HCT116 (cell line): ENCODE measurements around the gene KIRREL2. TPM values are rescaled to one million over a fixed set of nuclear protein-coding genes. Genes with fewer than 3 reads are reported as not detected.
A peak's percentile ranks its signal among the peaks of the same experiment; 100 is the strongest.

ENCODE experiments used
- ATAC-seq: fragments of 200-7000 bp; cut with Tn5 transposase; 2 replicates; pipeline ENCODE4 v1.9.1; 2020; ENCODE audit warnings: mild to moderate bottlenecking, moderate library complexity
- BruUV-seq: library from RNA; stranded (reverse); fragments of 400-500 nt; replicated peaks from 2 replicates; lab custom pipeline; 2021; lab: Mats Ljungman, UMichigan
- CTCF ChIA-PET: fragments of 300-600 bp; sonication (Branson Sonifier 250); formaldehyde crosslinking; loops from one replicate; lab custom pipeline; 2021; ENCODE audit warnings: antibody characterized with exemption; lab: Charles Lee
- POLR2A ChIA-PET: fragments of 300-600, 350-600 bp; sonication (Branson Sonifier 250); formaldehyde crosslinking; loops from one replicate; lab custom pipeline; 2021; ENCODE audit warnings: antibody characterized with exemption; lab: Charles Lee
- RAD21 ChIA-PET, 2 experiments: fragments of 300-600 bp; sonication (Branson Sonifier 250); formaldehyde crosslinking; loops; one replicate each; lab custom pipeline; 2023; ENCODE audit warnings: low total read pairs in 2 of 2; ENCODE audit not compliant: uncharacterized antibody in 2 of 2, unreplicated experiment in 2 of 2, low non-redundant PET in 1 of 2; lab: Charles Lee
- DNase-seq: peaks from one replicate; pipeline ENCODE4 v3.0.0-alpha.2; 2010; ENCODE audit warnings: low read depth, low spot score
- H2AFZ ChIP-seq: fragments of 200-600 bp; shearing (Covaris generic), sonication (generic); 2 replicates; pipeline ENCODE4 v1.6.1; 2017; ENCODE audit warnings: low read depth, mixed run types, mixed read lengths, antibody characterized with exemption, low read length; ENCODE audit not compliant: poor library complexity, severe bottlenecking
- H3K27ac ChIP-seq: 2 replicates; pipeline ENCODE4 v1.5.1; 2012; ENCODE audit warnings: low read depth, low read length
- H3K27me3 ChIP-seq: fragments of 200-600 bp; sonication (generic); 2 replicates; pipeline ENCODE4 v1.6.1; 2016; ENCODE audit warnings: mixed run types, low read length, mixed read lengths; ENCODE audit not compliant: insufficient read depth
- H3K36me3 ChIP-seq, 2 experiments: fragments of 200-500 bp in 1 of 2; fragments of 200-600 bp in 1 of 2; sonication (Bioruptor generic) in 1 of 2; sonication (generic) in 1 of 2; 2 replicates each; pipeline versions ENCODE4 v1.5.1 to v1.6.1; 2014 to 2016; ENCODE audit warnings: low read length in 2 of 2, inconsistent platforms in 1 of 2, mixed read lengths in 1 of 2, mixed run types in 1 of 2; ENCODE audit not compliant: insufficient read depth in 2 of 2, control insufficient read depth in 1 of 2
- H3K4me1 ChIP-seq, 2 experiments: fragments of 200-600 bp in 1 of 2; sonication (generic) in 1 of 2; 2 replicates each; pipeline versions ENCODE4 v1.5.1 to v1.6.1; 2012 to 2017; ENCODE audit warnings: low read length in 2 of 2, inconsistent platforms in 1 of 2, mild to moderate bottlenecking in 1 of 2, mixed read lengths in 1 of 2, mixed run types in 1 of 2, moderate library complexity in 1 of 2; ENCODE audit not compliant: insufficient read depth in 2 of 2, control insufficient read depth in 1 of 2
- H3K4me2 ChIP-seq: fragments of 200-600 bp; sonication (generic); 2 replicates; pipeline ENCODE4 v1.6.1; 2017; ENCODE audit warnings: mixed run types, low read length, mixed read lengths
- H3K4me3 ChIP-seq, 2 experiments: fragments of 200-600 bp in 1 of 2; sonication (generic) in 1 of 2; replicated peaks in 1 of 2; 2 replicates each; pipeline ENCODE4 v1.5.1; 2011 to 2016; ENCODE audit warnings: low read length in 2 of 2, control low read depth in 1 of 2, low read depth in 1 of 2, mild to moderate bottlenecking in 1 of 2, mixed read lengths in 1 of 2, mixed run types in 1 of 2
- H3K79me2 ChIP-seq: fragments of 200-600 bp; sonication (generic); 2 replicates; pipeline ENCODE4 v1.6.1; 2017; ENCODE audit warnings: mild to moderate bottlenecking, mixed run types, low read length, moderate library complexity, mixed read lengths; ENCODE audit not compliant: insufficient read depth
- H3K9ac ChIP-seq: fragments of 200-600 bp; sonication (generic); 2 replicates; pipeline ENCODE4 v1.6.1; 2016; ENCODE audit warnings: low read length, mixed read lengths
- H3K9me2 ChIP-seq: fragments of 200-600 bp; sonication (generic), shearing (Covaris generic); 2 replicates; pipeline ENCODE4 v1.6.1; 2017; ENCODE audit warnings: mixed run types, mild to moderate bottlenecking, moderate library complexity; ENCODE audit not compliant: insufficient read depth
- H3K9me3 ChIP-seq, 2 experiments: fragments of 200-500 bp in 1 of 2; fragments of 200-600 bp in 1 of 2; sonication (Bioruptor generic) in 1 of 2; sonication (generic) in 1 of 2; 2 replicates each; pipeline ENCODE4 v1.6.1; 2014 to 2017; ENCODE audit warnings: low read length in 2 of 2, mixed read lengths in 2 of 2, inconsistent platforms in 1 of 2, low read depth in 1 of 2, mild to moderate bottlenecking in 1 of 2, mixed run types in 1 of 2, moderate library complexity in 1 of 2; ENCODE audit not compliant: control insufficient read depth in 1 of 2, insufficient read depth in 1 of 2
- H4K20me1 ChIP-seq: fragments of 200-600 bp; sonication (generic), shearing (Covaris generic); 2 replicates; pipeline ENCODE4 v1.6.1; 2017; ENCODE audit warnings: mixed run types, mild to moderate bottlenecking, moderate library complexity; ENCODE audit not compliant: insufficient read depth
- CBX3 ChIP-seq: IDR thresholded peaks from 2 replicates; pipeline ENCODE4 v1.6.1; 2012; ENCODE audit warnings: low read depth
- CEBPB ChIP-seq: IDR thresholded peaks from 2 replicates; pipeline ENCODE4 v1.6.1; 2012; ENCODE audit warnings: low read depth
- EGR1 ChIP-seq: IDR thresholded peaks from 2 replicates; pipeline ENCODE4 v1.6.1; 2012; ENCODE audit warnings: low read depth
- ELF1 ChIP-seq: IDR thresholded peaks from 2 replicates; pipeline ENCODE4 v1.6.1; 2012; ENCODE audit warnings: low read depth, borderline replicate concordance
- EZH2 ChIP-seq: fragments of 200-600 bp; sonication (generic); IDR thresholded peaks from 2 replicates; pipeline ENCODE4 v1.6.1; 2017; ENCODE audit warnings: antibody characterized with exemption, mixed run types
- EZH2phosphoT487 ChIP-seq: fragments of 200-600 bp; IDR thresholded peaks from 2 replicates; pipeline ENCODE4 v1.6.1; 2018; ENCODE audit warnings: antibody characterized with exemption, borderline replicate concordance
- FOSL1 ChIP-seq: IDR thresholded peaks from 2 replicates; pipeline ENCODE4 v1.6.1; 2012; ENCODE audit warnings: low read depth
- JUND ChIP-seq: IDR thresholded peaks from 2 replicates; pipeline ENCODE4 v1.6.1; 2012
- POLR2A ChIP-seq: IDR thresholded peaks from 2 replicates; pipeline ENCODE4 v1.7.0; 2011; ENCODE audit warnings: borderline replicate concordance; ENCODE audit not compliant: insufficient read depth, insufficient read length; ENCODE audit errors: extremely low read depth
- POLR2AphosphoS5 ChIP-seq: IDR thresholded peaks from 2 replicates; pipeline ENCODE4 v1.6.1; 2011; ENCODE audit warnings: mild to moderate bottlenecking, low read depth, low read length, moderate library complexity
- RAD21 ChIP-seq: IDR thresholded peaks from 2 replicates; pipeline ENCODE4 v1.6.1; 2012; ENCODE audit warnings: low read depth, mild to moderate bottlenecking
- SIN3A ChIP-seq: IDR thresholded peaks from 2 replicates; pipeline ENCODE4 v1.6.1; 2012; ENCODE audit warnings: low read depth
- SP1 ChIP-seq: IDR thresholded peaks from 2 replicates; pipeline ENCODE4 v1.6.1; 2012; ENCODE audit warnings: low read depth
- SRF ChIP-seq: IDR thresholded peaks from 2 replicates; pipeline ENCODE4 v1.6.1; 2012; ENCODE audit warnings: low read depth
- TCF7L2 ChIP-seq: IDR thresholded peaks from 2 replicates; pipeline ENCODE4 v1.7.0; 2011; ENCODE audit warnings: borderline replicate concordance, inconsistent platforms; ENCODE audit not compliant: insufficient read depth, insufficient read length; ENCODE audit errors: extremely low read depth
- ZFX ChIP-seq: fragments of 450-650 bp; IDR thresholded peaks from 2 replicates; pipeline ENCODE4 v1.6.1; 2017
- ZNF274 ChIP-seq: fragments of 200-500 bp; sonication (Bioruptor generic); IDR thresholded peaks from 2 replicates; pipeline ENCODE4 v1.6.1; 2014; ENCODE audit warnings: mild to moderate bottlenecking, low read depth, low read length, inconsistent platforms
- intact Hi-C: fragments of 100-400 bp; cut with micrococcal nuclease; formaldehyde crosslinking; loops from 2 replicates; pipeline ENCODE4 v1.10.0; 2022
- total RNA-seq: library from RNA; stranded (reverse); gene quantifications from one replicate; pipeline ENCODE4 v1.2.1, GENCODE V29; 2021; ENCODE audit not compliant: unreplicated experiment
- TF ChIP-seq, protein P1 (sequence below): IDR thresholded peaks from 2 replicates; pipeline ENCODE4 v1.6.1; 2012
- TF ChIP-seq, protein P2 (sequence below), 3 experiments: fragments of 200-600 bp in 1 of 3; sonication (generic) in 1 of 3; IDR thresholded peaks in 2 of 3; conservative IDR thresholded peaks in 1 of 3; 2 replicates each; pipeline ENCODE4 v1.5.1; 2012 to 2017; ENCODE audit warnings: low read depth in 2 of 3, low read length in 2 of 3, antibody characterized with exemption in 1 of 3, borderline replicate concordance in 1 of 3, control low read depth in 1 of 3, mild to moderate bottlenecking in 1 of 3, mixed read lengths in 1 of 3, mixed run types in 1 of 3, moderate library complexity in 1 of 3; ENCODE audit not compliant: insufficient read depth in 1 of 3
- TF ChIP-seq, protein P3 (sequence below): IDR thresholded peaks from 2 replicates; pipeline ENCODE4 v1.6.1; 2012

The KIRREL2 gene
- total RNA-seq, 1 experiment from 2014 or later = 1.3 TPM

DNA sequence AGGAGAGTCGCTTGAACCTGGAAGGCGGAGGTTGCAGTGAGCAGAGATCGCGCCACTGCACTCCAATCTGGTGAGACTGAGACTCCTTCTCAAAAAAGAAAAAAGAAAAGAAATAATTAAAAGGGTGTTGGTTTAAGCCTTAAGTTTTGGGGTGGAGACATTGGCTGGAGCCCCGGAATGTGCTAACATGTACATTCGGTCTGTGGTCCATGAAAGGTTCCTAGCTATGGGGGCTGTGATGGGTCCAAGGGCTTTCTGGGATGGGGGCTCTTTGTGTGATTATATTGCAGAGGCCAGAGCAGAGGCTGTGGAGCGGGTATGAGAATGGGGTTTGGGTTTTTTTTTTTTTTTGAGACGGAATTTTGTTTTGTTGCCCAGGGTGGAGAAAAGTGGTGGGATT lies 29.2 kb downstream of the KIRREL2 start:
- H4K20me1 ChIP-seq = no peaks in the 10 kb centered on the region
- no TSS peak for BruUV-seq
- RAD21 ChIA-PET = no interaction called here
- no peaks in the 10 kb centered on the region for H3K9me2 ChIP-seq
- TF ChIP-seq EGR1 (no peak), FOSL1 (no peak), POLR2AphosphoS5 (peak; percentile 14; the same call in 1 of the 2 replicates)
- TF ChIP-seq, all 23 proteins: peak for 1
- no peak for ATAC-seq
- Histone ChIP-seq H3K9ac (no peak overlapping the region), H3K4me1 (no peaks in the 10 kb centered on the region), H3K9me3 (no peaks in the 10 kb centered on the region), H3K27me3 (no peaks in the 10 kb centered on the region), H3K4me2 (no peak overlapping the region), H3K79me2 (no peaks in the 10 kb centered on the region), H2AFZ (no peak overlapping the region), H3K27ac (no peak overlapping the region), H3K4me3 (no peak overlapping the region), H3K36me3 (peaks cover 15 to 36% of the 10 kb centered on the region in 2 experiments; a peak in 3 of 4 replicates)
- CTCF ChIA-PET = no interaction called here
- DNase-seq = no peak
- intact Hi-C loops = loop anchor here (10.0 kb wide), 1 partner anchor 169 kb away; the partner anchor contains the start of genes THAP8 and WDR62
- POLR2A ChIA-PET = interaction anchor here (1.0 kb wide), 1 partner anchor 45 kb away, joined by 4 read pairs; no protein-coding TSS in a partner anchor

DNA sequence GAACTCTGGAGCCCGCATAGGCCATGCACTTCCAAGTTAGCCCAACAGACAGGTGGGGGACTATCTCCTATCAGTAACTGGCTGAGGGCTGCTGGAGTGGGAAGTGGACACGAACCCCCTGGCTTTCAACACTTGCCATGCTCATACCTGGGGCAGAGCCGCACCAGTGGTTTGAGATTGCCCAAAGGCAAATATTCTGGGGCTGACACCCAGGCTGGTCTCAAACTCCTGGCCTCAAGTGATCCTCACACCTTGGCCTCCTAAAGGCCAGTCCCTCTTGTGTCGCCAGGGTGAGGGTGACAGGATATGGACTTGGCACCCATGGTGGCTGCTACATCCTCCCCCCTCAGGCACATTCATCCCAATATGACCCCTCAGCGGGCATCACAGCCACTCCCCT lies 30.5 kb downstream of the KIRREL2 start:
- ChIA-PET RAD21 (no interaction called here), CTCF (no interaction called here), POLR2A (no interaction called here)
- H3K9me2 ChIP-seq = no peaks in the 10 kb centered on the region
- no peak overlapping the region for H3K9ac ChIP-seq
- TF ChIP-seq POLR2AphosphoS5 = no peak
- TF ChIP-seq EGR1 = no peak
- TF ChIP-seq ZFX = no peak
- no peak for TF ChIP-seq EZH2phosphoT487
- no peak for TF ChIP-seq ELF1
- no peak for TF ChIP-seq JUND
- TF ChIP-seq, protein P1, sequence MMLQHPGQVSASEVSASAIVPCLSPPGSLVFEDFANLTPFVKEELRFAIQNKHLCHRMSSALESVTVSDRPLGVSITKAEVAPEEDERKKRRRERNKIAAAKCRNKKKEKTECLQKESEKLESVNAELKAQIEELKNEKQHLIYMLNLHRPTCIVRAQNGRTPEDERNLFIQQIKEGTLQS = no peak
- TF ChIP-seq, protein P2, sequence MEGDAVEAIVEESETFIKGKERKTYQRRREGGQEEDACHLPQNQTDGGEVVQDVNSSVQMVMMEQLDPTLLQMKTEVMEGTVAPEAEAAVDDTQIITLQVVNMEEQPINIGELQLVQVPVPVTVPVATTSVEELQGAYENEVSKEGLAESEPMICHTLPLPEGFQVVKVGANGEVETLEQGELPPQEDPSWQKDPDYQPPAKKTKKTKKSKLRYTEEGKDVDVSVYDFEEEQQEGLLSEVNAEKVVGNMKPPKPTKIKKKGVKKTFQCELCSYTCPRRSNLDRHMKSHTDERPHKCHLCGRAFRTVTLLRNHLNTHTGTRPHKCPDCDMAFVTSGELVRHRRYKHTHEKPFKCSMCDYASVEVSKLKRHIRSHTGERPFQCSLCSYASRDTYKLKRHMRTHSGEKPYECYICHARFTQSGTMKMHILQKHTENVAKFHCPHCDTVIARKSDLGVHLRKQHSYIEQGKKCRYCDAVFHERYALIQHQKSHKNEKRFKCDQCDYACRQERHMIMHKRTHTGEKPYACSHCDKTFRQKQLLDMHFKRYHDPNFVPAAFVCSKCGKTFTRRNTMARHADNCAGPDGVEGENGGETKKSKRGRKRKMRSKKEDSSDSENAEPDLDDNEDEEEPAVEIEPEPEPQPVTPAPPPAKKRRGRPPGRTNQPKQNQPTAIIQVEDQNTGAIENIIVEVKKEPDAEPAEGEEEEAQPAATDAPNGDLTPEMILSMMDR (IDR thresholded peaks at IDR 0.05 in 2 of 3, conservative IDR thresholded peaks at IDR 0.05 in 1 of 3; ENCODE audit: borderline replicate concordance in 1 of 3, insufficient read depth in 1 of 3, low read depth in 2 of 3, low read length in 2 of 3) = no peak
- no peak for TF ChIP-seq SIN3A
- TF ChIP-seq CEBPB = no peak
- no peak for TF ChIP-seq SRF
- no peak for TF ChIP-seq SP1
- no peak for TF ChIP-seq RAD21
- no peak for TF ChIP-seq POLR2A
- TF ChIP-seq TCF7L2 = no peak
- no peak for TF ChIP-seq CBX3
- no peak for TF ChIP-seq FOSL1
- TF ChIP-seq, protein P3, sequence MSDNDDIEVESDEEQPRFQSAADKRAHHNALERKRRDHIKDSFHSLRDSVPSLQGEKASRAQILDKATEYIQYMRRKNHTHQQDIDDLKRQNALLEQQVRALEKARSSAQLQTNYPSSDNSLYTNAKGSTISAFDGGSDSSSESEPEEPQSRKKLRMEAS = no peak
- no peak for TF ChIP-seq ZNF274
- no peak for TF ChIP-seq EZH2
- no peaks in the 10 kb centered on the region for H3K4me1 ChIP-seq
- H3K36me3 ChIP-seq = peaks cover 15 to 40% of the 10 kb centered on the region in 2 experiments; a peak in 3 of 4 replicates
- H3K4me2 ChIP-seq = no peak overlapping the region
- no peaks in the 10 kb centered on the region for H3K27me3 ChIP-seq
- H4K20me1 ChIP-seq = no peaks in the 10 kb centered on the region
- no peak overlapping the region for H3K27ac ChIP-seq
- H2AFZ ChIP-seq = no peak overlapping the region
- intact Hi-C loops = loop anchor here (10.0 kb wide), 1 partner anchor 168 kb away; the partner anchor contains the start of genes THAP8 and WDR62
- DNase-seq = no peak
- no peak for ATAC-seq
- H3K9me3 ChIP-seq = no peaks in the 10 kb centered on the region
- no peaks in the 10 kb centered on the region for H3K79me2 ChIP-seq
- TSS peak; percentile 14 for BruUV-seq
- no peak overlapping the region for H3K4me3 ChIP-seq
